ENCODE data around the gene KRT16.
"Not testable (repeated sequence)": the region's sequence is repeated elsewhere in the genome, so short reads cannot be mapped to it uniquely, and the experiment has no call there.

- TF ChIP-seq CTCF, EP300, POLR2A (IDR thresholded peaks at IDR 0.05): not testable (repeated sequence)
Observed at GRCh38 chr17:41626914-41627295, 14.3 kb upstream of the KRT16 start.
